Cardiac septum (tissue), 1 donor: ENCODE measurements around the gene TAS1R2. TPM values are rescaled to one million over a fixed set of nuclear protein-coding genes. Genes with fewer than 3 reads are reported as not detected.

ENCODE experiments used
- DNase-seq: peaks from one replicate; pipeline ENCODE4 v3.0.0-alpha.2; 2020; ENCODE audit warnings: low spot score
- intact Hi-C: fragments of 100-400 bp; cut with DNase I; formaldehyde crosslinking; loops from one replicate; pipeline ENCODE4 v1.14.0; 2022
- total RNA-seq: library from RNA; stranded (reverse); fragmentation: NEBNext Ultra II Directional; extraction: Animal tissue kit (Norgen Biotek cat#: 25700); gene quantifications from one replicate; pipeline ENCODE4 v1.2.1, GENCODE V29; 2021
- donor health status: DM: no; HTN: no; CAD: no.

TAS1R2 gene
- total RNA-seq, 1 donor from 2014 or later: not detected

DNA sequence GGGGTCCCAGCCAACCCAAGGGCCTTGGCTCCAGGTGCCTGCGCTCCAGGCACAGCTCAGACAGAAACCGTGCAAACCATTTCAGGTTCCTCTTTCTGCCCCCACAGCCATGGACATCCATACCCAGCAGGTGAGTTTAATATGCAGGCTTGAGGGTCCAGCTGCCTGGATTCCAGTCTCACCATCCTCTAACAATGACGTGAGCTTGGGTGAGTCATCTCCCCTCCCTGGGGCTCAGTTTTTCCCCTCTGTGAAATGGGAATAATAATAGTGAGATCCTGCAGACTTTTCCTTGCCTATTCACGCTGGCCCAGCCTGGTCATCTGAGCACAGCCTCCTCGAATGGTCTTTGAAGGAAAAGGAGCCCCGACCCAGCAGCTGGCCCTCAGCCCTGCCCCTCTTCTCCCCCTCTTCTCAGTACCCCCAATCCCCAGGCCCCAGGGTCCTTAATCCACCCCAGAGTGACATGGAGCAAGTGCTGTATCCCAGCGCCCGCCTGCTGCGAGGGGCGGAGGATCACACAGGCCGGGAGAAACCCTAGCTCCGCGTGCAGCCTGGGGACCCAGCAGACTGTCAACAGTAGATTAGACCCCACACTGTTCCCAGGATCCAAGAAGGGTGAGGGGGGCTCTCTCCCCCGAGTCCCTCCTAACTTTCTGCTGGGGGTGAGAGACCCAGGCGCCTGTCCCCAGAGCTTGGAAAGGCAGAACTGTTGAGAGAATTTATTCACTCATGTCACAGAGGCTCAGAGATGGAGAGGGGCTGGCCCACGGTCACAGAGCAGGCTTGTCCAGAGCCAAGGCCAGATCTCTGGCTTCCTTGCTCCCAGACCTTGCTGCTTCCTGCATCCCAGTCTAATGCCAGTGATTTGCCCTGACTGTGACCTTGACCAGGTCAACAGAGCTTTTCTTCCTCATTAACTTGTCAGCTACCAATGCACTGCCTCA is 49.2 kb downstream of the TAS1R2 start:
- DNase-seq: no peak
- intact Hi-C loops: no loop called here

DNA sequence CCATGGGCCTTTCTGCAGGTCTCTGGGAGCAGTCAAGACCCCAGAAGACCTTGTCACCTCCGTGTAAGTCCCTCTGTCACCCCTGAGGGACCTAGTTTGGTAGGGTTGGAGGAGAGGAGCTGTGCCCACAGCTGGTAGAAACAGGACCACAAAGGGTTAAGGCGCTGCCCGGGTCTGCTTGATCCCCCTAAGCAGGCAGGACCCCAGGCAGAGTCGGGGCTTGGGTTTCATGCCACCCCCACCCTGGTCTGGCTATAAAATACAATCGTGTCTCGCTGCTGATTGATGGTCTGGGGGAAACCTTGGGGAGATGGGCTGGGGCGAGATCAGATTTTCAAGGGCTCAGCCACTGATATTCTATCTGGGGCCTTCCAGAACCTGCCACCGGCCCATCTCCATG is 50.9 kb downstream of the TAS1R2 start:
- DNase-seq: no peak
- intact Hi-C loops: no loop called here

DNA sequence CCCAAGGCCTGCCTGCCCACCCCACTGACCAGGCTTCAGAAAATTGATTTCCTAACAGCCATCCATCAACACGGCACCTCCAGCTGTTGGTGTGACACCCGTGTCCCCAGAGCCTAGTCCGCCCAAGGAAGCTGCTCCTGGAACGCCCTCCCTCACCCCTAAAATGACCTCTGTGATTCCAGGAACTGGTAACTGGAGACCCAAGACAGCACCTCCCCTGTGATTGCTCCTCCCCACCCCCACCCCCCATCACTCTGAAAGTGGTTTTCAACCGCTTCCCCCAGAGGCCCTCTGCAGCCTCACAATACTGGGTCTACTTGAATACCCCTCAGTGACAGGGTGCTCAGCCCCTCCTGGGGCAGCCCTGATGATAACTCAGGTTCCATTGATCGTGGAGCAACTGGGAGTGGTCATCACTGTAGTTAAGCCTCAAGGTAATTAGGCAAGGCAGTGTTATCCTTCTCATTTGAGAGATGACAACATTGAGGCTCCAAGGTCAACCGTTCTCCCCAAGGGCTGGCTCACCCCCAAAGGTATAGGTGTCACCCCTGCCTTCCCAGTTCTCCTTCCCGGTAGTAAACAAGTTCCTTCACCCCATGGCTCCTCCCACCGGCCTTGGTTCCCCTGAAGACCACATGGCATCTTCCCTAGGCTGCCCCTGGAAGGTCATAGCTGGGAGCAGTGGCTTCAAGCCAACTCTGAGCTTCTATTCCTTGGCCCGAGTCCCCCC is 52.0 kb downstream of the TAS1R2 start:
- no peak for DNase-seq
- intact Hi-C loops: no loop called here

DNA sequence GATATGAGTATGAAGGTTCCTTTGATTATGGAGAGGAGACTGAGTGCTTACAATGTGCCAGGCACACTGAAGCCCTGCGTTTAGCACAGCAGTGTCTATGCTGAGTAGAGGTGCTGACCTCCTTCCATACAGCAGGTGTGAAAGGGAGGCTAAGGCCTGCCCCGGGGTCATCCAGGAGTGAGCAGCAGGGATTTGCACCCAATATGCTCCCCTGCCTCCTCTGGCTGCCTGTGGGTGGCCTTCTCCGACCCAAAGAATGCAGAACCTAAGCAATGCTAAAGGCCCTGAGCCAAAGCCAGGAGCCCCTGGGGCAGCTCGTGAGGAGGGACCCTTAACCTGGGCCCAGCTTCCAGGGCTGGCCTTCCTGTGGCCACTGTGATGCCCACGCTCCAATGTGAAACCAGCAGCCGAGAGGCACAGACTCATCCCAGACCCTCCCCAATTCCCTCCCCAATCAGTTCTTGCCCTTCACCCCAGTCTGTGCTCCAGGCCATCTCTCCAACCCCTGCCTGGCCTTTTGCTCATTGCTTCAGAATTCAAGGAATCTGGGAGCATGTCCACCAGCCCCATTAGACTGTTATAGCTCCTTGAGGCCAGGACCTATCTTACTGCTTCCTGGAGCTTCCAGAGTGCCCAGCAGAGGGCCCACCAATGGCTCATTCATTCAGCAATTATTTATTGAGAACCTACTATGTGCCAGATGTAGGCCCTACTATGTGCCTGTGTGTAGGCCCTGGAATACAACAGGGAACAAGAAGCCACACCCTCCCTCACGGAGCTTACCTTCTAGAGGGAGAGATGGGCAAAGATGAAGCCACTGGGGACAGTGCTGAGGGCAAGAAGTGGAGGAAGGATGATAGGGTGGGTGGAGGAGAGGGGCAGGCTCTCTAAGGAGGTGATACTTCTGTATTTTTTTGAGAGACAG is 53.3 kb downstream of the TAS1R2 start:
- intact Hi-C loops: no loop called here
- DNase-seq: no peak

DNA sequence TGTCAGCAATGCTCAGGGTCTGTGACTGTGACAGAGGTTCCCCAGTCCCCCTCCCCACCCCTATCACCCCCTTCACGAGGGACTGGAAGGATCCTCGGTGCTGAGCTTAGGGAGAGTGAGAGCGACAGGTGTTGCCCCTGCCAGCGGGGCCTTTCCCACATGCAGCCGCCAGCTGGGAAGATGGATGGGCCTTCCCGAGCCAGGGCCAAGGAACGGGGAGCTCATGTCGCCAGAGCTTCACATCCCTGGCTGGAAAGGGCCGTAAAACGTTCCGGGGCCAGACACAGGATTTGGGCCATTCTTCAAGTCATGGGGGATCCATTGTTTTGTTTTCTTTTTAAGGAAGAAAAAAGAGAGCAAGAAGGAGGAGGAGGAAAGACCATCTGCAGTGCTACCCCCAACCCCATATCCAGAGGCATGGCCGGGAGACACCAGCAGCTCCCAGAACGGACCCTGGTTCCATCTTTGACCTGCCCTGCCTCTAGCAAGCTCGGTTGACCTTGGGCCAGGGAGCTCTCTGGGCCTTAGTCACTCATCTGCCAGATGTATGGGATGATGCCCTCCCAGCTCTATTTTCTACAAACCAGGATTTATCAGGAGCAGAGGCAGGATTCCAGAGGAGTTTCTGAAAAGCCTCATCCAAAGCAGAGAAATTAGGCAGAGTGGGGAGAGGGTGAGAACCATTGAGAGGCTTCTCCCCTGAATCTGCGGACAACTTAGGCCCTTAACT is 54.1 kb downstream of the TAS1R2 start:
- intact Hi-C loops: no loop called here
- DNase-seq: no peak

DNA sequence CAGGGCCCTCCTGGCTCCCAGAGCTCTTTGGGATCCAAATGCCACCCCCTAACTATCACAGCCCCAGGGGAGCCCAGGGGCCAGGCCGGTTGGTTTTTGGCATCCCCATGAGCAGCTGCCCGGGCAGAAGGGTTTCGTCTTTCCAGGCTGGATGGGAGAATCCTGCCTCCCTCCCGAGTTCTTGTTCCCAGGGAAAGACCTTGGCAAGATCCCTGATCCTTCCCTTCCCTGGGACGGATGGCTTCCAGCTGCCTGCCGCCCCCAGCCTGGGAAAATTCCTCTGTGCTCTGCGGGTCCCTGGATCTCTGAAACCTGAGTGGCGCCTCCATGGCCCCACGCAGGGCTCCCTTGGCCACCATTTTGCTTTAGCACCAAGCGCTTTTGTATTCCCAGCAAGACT is 55.6 kb downstream of the TAS1R2 start:
- no peak for DNase-seq

DNA sequence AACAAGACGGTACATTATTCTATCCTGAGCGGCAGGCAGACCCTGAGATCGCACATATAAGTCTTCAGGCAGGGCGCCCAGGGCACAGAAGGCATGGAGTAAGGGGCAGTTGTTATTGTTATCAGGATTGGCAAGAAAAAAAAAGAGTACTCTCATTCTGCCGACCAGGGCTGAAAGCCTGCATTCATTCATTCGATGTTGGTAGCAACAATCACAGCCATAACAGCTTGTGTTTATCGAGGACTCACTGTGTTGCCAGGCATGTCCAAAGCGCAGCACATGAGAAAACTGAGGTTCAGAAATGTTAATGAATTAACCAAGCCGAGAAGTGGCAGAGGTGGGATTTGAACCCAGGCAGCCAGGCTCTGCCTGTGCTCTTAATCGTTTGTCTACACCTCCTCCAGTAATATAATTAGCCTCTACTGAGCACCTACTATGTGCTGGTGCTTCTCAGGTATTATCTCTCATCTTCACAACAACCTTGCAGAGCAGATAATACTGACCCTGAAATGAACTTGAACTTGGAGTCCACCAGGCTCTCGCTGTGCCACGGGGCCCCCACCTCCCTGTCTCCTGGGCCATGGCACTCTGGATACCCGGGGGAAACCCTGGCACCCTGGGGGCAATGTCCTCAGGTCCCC is 56.2 kb downstream of the TAS1R2 start:
- intact Hi-C loops: no loop called here
- no peak for DNase-seq

More for the DNA sequence above, 55.6 kb downstream of the TAS1R2 start:
- intact Hi-C loops: no loop called here

DNA sequence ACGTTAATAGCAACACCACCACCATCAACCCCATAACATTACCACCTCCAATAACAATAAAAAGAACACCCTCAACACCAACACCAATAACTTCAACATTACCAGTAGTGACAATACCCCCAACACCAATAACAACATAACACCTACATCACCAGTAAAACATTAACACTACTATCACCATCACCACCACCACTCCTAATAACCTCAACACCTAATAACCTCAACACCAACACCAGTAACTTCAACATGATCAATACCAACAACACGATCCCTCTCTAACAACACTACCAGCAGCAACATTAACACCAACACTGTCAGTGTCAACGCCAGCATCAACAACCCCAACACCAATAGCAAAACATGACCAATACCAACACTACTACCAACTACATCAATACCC is 57.2 kb downstream of the TAS1R2 start:
- DNase-seq: no peak
- intact Hi-C loops: no loop called here

DNA sequence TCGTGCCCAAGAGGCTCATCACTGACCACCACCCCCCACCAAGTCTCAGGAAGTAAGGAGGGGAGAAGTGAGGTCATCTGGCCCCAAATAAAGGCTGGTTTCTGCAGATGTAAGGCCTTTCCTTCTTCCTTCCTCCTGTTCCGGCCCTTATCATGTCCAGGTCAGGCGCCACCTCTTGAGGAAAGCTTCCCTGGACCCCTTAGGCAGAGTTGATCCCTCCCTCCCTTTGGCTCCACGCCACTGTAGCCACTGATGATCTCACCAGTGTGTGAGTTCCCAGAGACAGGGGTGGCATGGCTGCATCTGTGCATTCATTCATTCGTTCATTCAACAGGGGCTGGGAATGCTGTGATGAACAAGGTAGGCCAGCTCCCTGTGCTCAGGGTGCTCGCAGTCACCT is 59.2 kb downstream of the TAS1R2 start:
- intact Hi-C loops: no loop called here
- DNase-seq: no peak

DNA sequence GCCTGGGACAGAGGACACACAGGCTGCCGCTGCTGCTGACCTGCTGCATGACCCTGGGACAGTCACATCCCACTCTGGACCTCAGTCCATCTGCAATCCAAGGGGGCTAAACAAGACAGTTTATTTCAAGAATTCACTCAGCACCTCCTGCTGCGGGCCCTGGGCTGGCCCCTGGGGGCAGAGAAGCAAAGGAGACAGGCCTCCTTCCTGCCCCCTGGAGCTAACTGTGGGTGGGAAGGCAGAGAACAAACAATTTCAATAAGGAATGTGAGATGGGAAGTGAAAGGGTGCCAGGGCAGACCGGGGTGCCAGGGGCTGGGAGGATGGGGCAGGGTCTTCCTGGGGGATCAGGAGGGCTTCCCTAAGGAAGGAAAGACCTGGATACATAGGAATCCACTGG is 60.0 kb downstream of the TAS1R2 start:
- DNase-seq: no peak
- intact Hi-C loops: no loop called here

DNA sequence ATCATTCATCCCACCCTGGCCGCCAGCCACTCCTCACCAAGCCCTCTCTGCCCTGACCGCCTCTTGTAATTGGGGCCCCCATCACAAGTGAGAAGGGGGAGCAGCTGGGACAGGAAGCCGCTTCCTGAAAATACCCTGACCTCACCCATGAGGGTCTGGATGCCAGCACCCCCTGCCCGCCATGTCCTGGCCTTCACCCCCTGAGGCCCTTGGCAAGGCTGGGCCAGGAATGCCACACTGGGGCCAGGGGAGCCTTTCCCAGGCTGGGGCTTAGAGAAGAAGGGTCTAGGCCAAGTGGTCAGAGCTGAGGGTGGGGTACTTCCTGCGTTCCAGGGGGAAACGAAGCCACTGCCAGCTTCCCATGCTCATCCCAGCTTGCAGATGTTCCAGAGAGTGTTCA is 60.5 kb downstream of the TAS1R2 start:
- intact Hi-C loops: no loop called here
- DNase-seq: no peak

DNA sequence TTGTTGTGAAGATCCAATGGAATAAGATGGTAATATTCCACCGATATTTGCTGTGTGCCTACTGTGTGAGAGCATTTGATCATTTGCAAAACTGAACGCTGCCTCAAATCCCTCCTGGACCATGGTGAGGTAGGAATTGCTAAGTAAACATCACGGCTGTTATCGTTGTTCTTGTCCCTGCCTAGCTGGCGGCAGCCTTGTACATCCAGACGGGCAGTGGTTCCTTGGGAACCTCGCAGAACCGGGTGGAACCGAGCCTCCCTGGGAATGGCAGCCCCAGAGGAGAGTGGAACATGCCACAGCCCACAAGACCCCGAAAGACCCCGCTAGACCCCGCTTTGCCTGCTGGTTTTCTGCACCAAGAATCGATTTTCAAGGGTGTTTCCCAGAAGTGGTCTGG is 60.9 kb downstream of the TAS1R2 start:
- intact Hi-C loops: no loop called here
- DNase-seq: no peak

DNA sequence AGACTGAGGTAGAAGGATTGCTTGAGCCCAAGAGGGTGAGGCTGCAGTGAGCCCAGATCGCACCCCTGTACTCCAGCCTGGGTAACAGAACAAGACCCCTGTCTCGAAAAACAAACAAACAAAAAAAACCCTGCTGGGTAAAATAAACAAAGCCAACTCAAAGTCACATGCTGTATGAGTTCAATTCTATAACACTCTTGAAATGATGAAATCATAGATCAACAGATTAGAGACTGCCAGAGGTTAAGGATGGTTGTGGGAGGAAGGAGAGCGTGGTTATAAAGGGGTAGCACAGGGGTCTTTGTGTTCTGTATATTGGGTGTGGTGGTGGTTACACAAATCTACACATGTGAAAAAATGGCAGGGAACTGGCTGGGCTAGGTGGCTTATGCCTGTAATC is 62.5 kb downstream of the TAS1R2 start:
- no peak for DNase-seq
- intact Hi-C loops: no loop called here

DNA sequence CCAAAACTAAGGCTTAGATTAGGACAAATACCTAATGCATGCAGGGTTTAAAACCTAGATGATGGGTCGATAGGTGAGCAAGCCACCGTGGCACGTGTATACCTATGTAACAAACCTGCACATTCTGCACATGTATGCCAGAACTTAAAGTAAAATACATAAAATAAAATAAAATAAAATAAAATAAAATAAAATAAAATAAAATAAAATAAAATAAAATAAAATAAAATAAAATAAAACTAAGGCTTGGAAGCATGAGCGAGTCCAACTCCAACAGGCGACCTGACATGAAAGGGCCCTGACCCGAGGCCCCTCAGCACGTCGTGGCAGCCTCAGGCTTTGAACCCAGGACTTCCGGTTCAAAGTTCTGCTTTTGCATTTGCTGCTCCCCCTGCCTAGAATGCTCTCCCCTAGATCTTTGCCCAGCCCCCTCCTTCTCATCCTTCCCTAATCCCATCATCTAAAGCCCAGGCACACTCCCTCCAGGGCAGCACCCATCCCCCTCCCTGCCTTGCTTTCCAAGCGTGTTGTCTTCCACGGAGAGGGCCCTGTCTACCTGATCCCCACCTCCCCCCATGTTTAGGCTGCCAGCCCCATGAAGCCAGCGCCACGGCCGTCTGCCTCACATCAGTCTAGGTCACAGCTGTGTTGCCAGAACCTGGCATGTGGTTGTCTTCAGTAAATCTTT is 64.3 kb downstream of the TAS1R2 start:
- intact Hi-C loops: no loop called here
- no peak for DNase-seq

DNA sequence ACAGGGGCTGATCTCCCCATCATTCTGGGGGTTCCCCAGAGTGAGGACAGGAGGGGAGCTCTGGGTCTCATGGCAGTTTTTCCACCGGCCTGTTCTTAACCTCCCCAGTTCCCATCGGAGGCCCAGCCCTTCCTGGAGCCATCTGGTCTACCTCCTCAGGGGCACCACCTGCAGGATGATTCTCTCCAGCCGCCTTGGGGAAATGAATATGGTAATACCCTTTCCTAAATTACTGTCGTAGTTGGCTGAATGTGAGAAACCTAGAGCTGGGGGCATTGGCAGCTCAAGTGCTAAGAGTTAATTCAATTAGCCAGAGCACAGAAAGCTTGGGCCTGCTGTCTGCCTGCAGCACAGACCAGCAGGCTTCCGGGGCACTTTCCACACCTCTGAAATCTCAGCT is 64.9 kb downstream of the TAS1R2 start:
- DNase-seq: no peak
- intact Hi-C loops: no loop called here

DNA sequence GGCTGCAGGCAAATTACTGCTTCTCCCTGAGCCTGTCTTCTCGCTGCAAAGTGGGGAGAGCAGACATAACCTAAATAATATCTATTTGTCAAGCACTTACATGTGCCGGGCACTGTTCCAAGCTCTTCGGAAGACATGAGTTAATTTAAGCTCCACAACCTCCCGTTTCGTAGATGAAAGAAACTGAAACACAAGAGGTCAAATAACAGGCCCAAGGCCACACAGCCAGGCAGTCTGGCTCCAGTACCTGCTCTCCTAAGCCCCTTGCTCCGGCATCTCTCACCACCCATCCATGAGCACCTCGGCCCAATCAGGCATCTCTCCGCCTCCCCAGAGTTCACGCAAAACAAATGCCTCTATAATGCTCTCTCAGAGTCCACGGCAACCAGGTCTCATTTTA is 65.4 kb downstream of the TAS1R2 start:
- intact Hi-C loops: no loop called here
- DNase-seq: no peak

DNA sequence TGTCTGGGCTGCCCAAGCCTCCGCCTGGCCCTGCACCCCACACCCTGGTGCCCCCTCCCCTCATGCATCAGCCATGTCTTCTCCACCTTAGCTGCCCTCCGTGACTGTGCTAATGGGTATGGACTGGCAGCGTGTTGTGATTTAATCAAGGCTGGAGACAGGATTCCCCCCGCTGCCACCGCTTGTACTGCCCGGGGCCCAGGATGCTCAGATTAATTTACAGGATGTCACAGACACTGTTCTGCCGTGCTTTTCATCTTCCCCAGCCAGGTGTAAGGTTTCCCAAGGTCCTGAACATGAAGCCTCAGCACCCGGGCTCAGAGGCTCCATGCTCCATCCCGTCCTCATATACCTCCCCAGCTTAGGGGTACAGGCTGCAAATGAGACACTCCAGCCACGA is 66.3 kb downstream of the TAS1R2 start:
- intact Hi-C loops: no loop called here
- DNase-seq: no peak

DNA sequence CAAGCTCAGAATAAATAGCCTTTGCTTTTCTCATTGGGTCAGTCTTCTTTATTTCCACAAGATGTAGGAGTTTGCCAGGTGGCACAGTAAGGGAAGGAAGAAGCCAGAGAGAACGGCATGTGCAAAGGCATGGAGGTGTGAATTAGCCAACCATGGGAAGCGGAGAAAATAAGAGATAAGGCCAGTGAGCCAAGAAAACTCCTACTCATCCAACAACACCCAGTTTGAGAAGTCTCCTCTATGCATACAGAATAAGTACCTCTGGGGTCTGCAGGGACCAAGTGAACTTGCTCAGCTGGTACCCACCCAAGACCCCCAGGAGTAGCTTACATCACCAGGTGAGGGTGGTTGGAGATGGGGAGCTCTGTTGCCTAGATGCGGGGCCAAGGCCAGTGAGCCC is 66.7 kb downstream of the TAS1R2 start:
- intact Hi-C loops: no loop called here
- DNase-seq: no peak
